Anterior cingulate cortex (tissue), 58 donors: ENCODE results near the gene KLHL35.

Experiments
- DNase-seq, 58 donors: peaks; one replicate each; lab custom pipeline; 2025; lab: John Stamatoyannopoulos, UW

The KLHL35 gene

DNA sequence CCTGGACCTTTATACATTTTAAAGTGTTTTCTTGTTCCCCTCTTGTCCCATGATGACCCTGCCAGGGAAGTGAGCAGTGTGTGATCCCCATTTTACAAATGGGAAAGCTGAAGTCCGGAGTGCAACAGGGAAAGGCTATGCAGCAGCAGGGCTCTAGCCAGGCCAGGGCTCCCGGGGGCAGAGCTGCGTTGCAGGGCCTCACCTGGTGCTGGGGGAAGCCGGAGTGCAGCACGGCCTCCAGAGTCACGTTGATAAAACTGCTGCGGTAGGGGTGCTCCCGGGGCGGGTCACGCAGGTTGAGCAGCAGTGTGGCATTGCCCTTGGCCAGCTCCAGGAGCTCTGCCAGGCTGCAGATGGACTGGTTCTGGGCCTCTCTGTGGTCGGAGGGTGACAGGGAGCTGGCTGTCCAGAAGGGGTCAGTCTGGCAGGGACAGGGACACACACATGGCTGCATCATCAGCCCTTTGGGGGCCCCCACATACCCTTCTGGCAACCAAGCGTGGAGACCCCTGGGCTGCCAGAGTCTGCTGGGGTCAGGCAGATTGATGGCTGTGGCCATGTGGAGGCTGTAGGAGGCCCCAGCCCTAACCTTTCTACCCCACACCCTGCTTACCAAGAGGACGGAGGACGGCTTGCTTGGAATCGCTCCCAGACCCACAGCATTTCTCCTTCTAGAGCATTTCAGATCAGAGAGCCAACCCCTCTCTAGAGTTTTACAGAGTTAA lies 9.3 kb upstream of the KLHL35 start:
- DNase-seq: no peak

- DNase-seq: no peak
Observed at GRCh38 chr11:75441804-75442132, 8.8 kb upstream of the KLHL35 start.

- no peak for DNase-seq
Observed at GRCh38 chr11:75440960-75441803, 8.2 kb upstream of the KLHL35 start.

DNA sequence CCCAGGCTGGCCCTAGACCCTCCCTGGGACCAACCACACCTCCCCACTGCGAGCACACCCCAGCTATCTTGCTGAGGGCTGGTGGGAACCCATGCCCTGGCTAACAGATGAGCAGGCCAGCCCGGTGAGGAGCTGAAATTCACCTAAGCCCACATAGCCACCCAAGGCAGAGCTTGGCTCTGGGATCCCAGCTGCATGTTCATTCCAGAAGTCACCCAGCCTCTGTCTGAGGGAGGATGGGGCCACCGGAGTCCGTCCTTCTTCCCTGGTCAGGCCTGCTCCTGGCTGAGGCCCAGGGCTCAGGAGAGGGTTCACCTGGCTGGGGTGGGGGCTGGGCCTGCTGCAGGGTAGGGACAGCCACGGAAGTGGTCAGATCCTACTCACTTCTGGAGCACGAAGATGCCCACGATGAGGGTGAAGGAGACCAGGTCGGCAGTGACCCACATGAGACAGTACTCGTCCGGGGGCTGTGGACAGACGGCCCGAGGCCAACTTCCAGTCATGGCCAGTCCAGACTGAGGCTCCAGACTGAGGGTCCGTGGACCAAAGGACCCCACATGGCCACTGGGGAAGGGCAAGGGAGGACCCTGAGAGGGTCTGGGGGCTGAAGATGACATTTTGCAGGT lies 6.6 kb upstream of the KLHL35 start:
- DNase-seq: no peak

- no peak for DNase-seq
Observed at GRCh38 chr11:75439026-75439425, 6.0 kb upstream of the KLHL35 start.

DNA sequence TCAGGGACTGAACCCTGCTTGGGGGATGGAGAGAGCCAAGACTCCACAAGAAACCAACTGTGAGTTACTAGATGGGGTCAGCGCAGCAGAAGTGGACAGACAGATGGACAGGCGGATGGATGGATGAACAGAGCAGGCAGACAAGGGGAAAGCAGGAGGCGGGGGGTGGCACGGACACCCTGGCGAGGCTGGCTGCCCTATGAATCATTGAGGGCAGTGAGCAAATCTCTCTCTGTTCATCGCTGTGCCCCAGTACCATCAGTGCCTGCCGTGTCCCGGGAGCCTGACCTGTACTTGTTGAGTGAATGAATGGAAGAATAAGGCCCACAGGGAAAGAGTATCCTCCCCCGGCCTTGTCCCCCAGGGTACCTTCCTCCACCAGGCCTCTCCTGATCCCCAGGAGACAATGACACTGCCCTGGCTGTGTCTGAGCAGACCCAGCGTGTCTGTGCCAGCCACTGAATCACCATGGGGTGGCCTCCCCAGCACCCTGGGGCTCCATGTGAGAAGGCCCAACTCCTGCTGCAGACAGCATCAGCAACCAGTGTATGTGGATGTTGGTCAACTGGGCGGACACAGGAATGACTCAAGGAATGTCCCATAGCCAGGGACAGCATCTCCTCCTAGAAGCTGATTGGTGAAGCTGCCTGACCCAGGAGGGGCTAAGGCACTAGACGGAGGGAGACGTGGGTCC lies 5.1 kb upstream of the KLHL35 start:
- DNase-seq: no peak

- DNase-seq: no peak
Observed at GRCh38 chr11:75436806-75437205, 3.8 kb upstream of the KLHL35 start.

DNA sequence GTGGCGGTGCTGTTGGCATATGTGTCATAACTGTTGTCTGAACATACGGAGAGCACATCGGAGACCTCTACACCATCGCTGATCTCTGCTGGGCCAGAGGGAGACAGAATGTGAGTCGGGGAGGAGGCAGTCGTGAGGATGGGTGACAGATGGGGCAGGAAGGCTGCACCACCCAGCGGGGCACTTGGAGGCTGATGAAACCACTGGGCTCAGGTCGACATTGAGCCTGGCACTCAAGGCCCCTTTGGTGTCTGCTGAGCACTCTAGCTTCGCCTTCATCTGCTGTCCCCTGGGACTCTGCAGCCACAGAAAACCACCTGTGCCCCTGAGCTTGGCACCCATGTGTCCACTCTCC lies 2.5 kb upstream of the KLHL35 start:
- DNase-seq: no peak

GRCh38 chr11:75434886-75435570 lies 2.0 kb upstream of the KLHL35 start:
- no peak for DNase-seq

DNA sequence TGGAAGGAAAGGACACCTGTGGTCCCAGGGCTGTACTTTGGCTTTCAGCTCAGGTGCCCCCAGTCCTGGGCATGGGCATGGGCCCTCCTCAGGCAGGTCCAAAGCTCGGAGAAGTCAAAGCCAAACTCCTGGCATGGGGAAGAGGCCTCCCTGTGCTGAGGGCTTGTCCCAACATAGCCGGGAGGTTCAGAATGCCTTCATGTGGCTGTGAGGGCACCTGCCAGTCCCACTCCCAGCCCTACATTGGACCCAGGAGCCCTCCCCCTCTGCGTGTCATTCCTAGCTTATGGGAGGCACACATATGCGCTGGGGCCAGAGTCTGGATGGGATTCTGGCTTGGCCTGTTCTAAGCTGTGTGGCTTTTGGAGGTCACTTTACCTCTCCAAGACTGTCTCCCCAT lies 1.0 kb upstream of the KLHL35 start:
- no peak for DNase-seq

GRCh38 chr11:75433443-75433842 lies 440 bp upstream of the KLHL35 start:
- DNase-seq: no peak

DNA sequence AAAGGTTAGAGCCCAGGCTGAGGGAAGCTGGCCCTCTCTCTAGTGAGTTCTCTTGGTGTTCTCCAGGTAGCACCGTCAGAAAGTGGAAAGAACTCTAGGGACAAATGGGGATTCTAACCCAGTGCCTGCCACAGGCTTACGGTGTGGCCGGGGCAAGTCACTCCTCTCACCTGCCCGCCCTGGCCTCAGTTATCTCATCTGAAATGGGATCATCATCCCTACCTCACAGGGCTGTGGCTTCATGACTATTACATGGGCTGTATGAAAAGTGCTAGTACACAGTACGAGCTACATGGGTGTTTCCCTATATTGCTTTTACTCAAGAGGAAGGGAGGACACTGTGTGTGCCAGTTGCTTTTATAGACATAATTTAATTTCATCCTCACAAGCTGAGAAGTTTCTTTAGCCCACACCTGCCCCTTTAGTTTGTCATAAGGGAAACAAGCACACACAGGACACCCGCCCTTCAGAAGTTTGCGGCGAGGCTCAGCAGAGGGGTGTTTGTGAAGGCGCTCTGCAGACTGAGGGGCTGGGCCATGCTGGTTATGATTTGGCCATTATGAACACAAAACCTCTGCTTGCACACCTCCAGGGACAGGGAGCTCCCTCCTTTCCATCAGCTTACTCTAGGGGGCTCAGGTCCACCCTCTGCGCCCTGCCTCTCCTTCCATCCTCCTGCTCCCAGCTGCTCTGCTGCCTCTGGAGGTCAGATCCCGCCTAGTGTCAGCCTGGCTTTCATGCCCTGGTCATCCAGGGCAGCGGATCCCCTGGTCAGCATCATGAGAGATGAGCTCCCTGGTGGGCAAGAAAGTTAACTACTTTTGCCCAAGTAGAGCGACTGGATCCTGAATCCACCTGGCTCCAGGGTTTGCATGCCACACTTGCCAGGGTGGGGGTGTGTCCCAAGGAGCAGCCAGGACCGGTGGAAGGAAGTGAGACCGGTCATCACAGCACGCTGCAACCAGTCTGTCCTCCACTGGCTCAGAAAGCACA lies 1.2 kb downstream of the KLHL35 start:
- DNase-seq: no peak

GRCh38 chr11:75430714-75431532 lies 2.1 kb downstream of the KLHL35 start:
- DNase-seq: peak in 1 of 58 donors; percentile 36

DNA sequence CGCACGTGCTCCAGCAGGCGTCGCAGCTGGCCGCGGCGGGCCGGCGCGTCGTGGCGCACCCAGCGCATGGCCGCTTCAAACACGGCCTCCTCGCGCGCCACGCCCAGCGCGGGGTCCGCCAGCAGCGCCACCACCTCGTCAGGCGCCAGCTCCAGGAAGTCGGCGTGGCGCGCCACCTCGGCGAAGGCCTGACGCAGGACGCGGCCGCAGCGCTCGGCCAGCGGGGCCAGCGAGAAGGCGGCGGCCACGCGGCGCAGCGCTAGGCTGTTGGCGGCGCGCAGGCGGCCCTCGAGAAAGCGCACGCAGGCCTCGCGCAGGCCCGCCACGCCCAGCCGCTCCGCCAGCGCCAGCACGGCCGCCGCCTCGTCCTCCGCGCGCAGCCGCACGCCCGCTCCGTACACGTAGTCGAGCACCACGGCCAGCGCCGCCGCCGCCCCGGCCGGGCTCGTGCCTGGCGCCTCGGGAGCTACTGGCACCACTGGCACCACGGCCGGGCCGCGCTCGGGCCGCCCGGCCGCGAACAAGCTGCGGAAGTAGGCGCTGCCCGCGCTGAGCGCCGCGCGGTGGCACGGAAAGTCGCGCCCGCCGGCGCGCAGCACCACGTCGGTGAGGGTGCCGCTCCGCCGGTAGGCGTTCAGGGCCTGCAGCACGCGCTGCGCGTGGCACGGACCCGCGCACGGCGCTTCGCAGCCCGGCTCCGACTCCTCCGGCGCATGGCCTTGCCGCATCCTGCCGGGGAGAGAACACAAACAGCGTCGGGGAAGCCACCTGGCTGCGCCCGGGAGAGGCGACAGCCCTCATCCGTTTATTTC lies 2.9 kb downstream of the KLHL35 start:
- peak in 36 of 58 donors; percentile 14 to 77 (median 46) for DNase-seq

GRCh38 chr11:75429641-75429901 lies 3.4 kb downstream of the KLHL35 start:
- DNase-seq: no peak

GRCh38 chr11:75428989-75429640 lies 3.9 kb downstream of the KLHL35 start:
- DNase-seq: no peak

DNA sequence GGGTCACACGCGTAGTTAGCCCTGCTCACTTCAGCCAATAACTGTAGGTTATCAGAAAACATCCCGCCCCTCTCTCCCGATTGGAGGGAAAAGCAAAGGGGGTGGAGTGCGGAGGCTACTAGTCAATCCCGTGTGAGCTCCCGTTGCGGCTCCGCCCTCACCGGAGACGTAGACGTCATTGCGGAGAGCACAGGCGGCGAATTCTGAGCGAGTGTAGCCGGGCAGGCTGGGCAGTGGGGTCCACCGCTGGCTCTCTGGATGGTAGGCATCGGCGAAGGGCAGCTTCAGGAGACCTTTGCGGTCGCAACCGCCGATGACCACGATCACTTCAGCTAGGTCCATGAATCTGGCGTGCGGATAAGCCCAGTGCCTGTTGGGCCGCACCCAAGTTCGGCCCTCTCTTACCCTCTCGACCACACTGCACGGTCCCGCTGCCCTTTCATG lies 4.7 kb downstream of the KLHL35 start:
- peak in 54 of 58 donors; percentile 21 to 94 (median 79) for DNase-seq
